H1 (cell line): ENCODE data around the gene C2orf76. TPM values are rescaled to one million over a fixed set of nuclear protein-coding genes. Genes with fewer than 3 reads are reported as not detected.

Experiments
- BCL11A ChIP-seq, 2 experiments: IDR thresholded peaks; one replicate each; pipeline ENCODE4 v1.6.1; 2011; ENCODE audit warnings: low read depth in 2 of 2, low read length in 2 of 2, mild to moderate bottlenecking in 2 of 2
- GABPA ChIP-seq: IDR thresholded peaks from 2 replicates; pipeline ENCODE4 v1.6.1; 2011; ENCODE audit warnings: mild to moderate bottlenecking, low read length, moderate library complexity, borderline replicate concordance; ENCODE audit not compliant: insufficient read depth
- KDM4A ChIP-seq: IDR thresholded peaks from one replicate; pipeline ENCODE4 v1.7.1; 2012; ENCODE audit warnings: low read depth, mild to moderate bottlenecking, moderate library complexity, low read length, inconsistent platforms; ENCODE audit not compliant: severe bottlenecking
- TCF12 ChIP-seq: IDR thresholded peaks from 2 replicates; pipeline ENCODE4 v1.6.1; 2011; ENCODE audit warnings: low read depth, mild to moderate bottlenecking, low read length
- polyA plus RNA-seq, 7 experiments: library from polyadenylated mRNA; depleted of rRNA in 3 of 7; stranded (reverse) in 5 of 7; unstranded in 2 of 7; fragments of >200 nt in 5 of 7; fragments of 200-250 nt in 2 of 7; gene quantifications; 1 replicate in 5 of 7; 2 replicates in 1 of 7; 4 replicates in 1 of 7; pipeline versions ENCODE4 v1.2.1 to v1.2.3, GENCODE V29; 2011 to 2013; ENCODE audit warnings: missing spikeins in 2 of 7, mixed read lengths in 2 of 7
- total RNA-seq: library from RNA; stranded (reverse); fragmentation: NEBNext Ultra II Directional; extraction: Animal tissue kit (Norgen Biotek cat#: 25700); gene quantifications from 2 replicates; pipeline ENCODE4 v1.2.1, GENCODE V29; 2021
- TF ChIP-seq, protein P1 (sequence below): IDR thresholded peaks from 2 replicates; pipeline ENCODE4 v1.6.1; 2011; ENCODE audit warnings: low read length, improper control_type of control experiment

C2orf76 gene
- total and polyA plus RNA-seq, 2 of the 8 experiments (the other 6 are each of a cell fraction or from before 2014, with no cell fraction given), result 4.4 to 5.0 TPM

DNA sequence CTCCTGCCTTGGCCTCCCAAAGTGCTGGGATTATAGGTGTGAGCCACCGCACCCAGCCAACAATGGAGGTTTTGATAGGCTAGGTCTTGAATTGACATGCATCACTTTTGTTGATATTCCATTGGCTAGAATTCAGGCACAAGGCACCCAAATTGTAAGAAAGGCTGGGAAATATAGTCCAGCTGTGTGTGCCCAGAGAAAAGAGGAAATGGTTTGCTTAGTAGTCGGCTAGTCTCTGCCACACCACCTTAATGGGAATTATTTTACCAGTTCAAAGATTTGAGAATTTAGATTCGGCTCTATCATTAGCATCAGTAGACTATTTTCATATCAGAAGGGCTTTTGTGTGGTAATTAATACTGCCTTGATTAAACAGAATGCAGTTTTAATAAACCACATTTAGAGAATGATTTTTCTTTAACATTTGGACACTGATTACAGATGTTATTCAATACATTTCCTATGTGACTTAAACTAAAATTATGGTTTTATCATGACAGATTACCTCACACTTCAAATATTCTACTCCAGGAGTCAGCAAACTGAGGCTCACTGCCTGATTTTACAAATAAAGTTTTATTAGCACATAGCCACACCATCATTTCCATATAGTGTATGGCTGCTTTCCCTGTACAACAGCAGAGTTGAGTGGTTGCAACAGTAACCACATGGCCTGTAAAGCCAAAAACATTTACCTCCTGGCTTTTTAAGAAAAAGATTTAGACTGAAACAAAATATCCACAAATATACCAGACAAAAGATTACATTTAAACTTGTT lies 27.5 kb upstream of the C2orf76 start (continued):
- TF ChIP-seq, protein P1, sequence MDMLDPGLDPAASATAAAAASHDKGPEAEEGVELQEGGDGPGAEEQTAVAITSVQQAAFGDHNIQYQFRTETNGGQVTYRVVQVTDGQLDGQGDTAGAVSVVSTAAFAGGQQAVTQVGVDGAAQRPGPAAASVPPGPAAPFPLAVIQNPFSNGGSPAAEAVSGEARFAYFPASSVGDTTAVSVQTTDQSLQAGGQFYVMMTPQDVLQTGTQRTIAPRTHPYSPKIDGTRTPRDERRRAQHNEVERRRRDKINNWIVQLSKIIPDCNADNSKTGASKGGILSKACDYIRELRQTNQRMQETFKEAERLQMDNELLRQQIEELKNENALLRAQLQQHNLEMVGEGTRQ, result no peak
- no peak for TF ChIP-seq KDM4A
- no peak for TF ChIP-seq GABPA
- no peak for TF ChIP-seq BCL11A (IDR thresholded peaks at IDR 0.05; ENCODE audit: low read depth in 2 of 2, low read length in 2 of 2)
- TF ChIP-seq TCF12, result no peak
